Activated CD4-positive, alpha-beta memory T cell treated with anti-CD3 and anti-CD28 coated beads, Interleukin-2, amount 10 ng/mL, durations not matched to agents 7 days and 5 days (primary cell): Measurements from ENCODE around the gene ACVR1B. TPM values are rescaled to one million over a fixed set of nuclear protein-coding genes. Genes with fewer than 3 reads are reported as not detected.
A peak's percentile ranks its signal among the peaks of the same experiment; 100 is the strongest.
"Not testable (repeated sequence)": the region's sequence is repeated elsewhere in the genome, so short reads cannot be mapped to it uniquely, and the experiment has no call there.

ENCODE experiments used
- CTCF ChIA-PET: fragments of 350-600 bp; sonication (Branson Sonifier 250); formaldehyde crosslinking; loops from one replicate; lab custom pipeline; 2021; ENCODE audit warnings: antibody characterized with exemption, inconsistent platforms; lab: Charles Lee
- POLR2A ChIA-PET: fragments of 350-600 bp; sonication (Branson Sonifier 250); formaldehyde crosslinking; loops from one replicate; lab custom pipeline; 2021; ENCODE audit warnings: antibody characterized with exemption; lab: Charles Lee
- DNase-seq: peaks from one replicate; pipeline ENCODE4 v3.0.0-alpha.2; 2020
- H3K27ac Mint-ChIP-seq: one replicate; pipeline ENCODE4 v1.8.0; 2021; ENCODE audit warnings: mild to moderate bottlenecking, mixed read lengths
- H3K27me3 Mint-ChIP-seq: one replicate; pipeline ENCODE4 v1.8.0; 2021; ENCODE audit warnings: mixed read lengths
- H3K36me3 Mint-ChIP-seq: one replicate; pipeline ENCODE4 v1.8.0; 2021; ENCODE audit warnings: low read depth, mixed read lengths
- H3K4me1 Mint-ChIP-seq: one replicate; pipeline ENCODE4 v1.8.0; 2021; ENCODE audit warnings: mixed read lengths
- H3K4me3 Mint-ChIP-seq: one replicate; pipeline ENCODE4 v1.8.0; 2021; ENCODE audit warnings: mild to moderate bottlenecking, mixed read lengths
- H3K9me3 Mint-ChIP-seq: one replicate; pipeline ENCODE4 v1.8.0; 2021; ENCODE audit warnings: mixed read lengths
- total RNA-seq, 2 experiments: library from RNA; stranded (reverse); gene quantifications; one replicate each; pipeline ENCODE4 v1.2.3, GENCODE V29; 2021

ACVR1B gene
- total RNA-seq, 2 experiments from 2014 or later, result 4.5 to 5.2 TPM

DNA sequence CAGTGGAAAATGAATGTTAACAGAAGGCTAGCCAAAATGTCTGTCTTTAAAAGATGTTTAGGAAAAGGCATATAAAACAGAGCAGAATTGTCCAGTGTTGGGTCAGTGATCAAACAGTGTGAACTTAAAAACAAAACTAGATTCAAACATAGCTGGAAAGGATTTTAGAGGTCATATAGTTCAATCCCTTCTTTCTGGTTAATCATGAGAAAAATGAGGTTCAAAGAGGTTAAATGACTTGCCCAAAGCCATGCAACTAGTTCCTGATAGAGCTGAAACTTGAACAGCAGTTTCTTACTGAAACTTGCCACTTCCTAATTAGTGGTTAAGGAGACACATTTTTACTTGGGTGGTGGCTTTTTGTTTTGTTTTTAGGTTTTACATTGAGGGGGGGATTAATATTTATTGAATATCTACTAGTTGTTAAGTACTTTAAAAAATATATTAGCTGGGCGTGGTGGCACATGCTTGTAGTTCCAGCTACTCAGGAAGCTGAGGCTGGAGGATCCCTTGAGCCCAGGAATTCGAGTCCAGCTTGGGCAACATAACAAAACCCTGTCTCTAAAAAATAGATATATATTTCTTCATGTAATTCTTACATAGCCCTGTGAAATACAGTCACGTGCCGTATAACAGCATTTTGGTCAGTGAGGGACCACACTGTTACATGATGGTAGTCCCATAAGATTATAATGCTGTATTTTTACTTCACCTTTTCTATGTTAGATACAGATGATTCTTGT, 20.4 kb downstream of the ACVR1B start:
- DNase-seq, result no peak
- Mint-ChIP-seq H3K27ac (peak overlapping the region; percentile 80), H3K36me3 (peaks cover 17% of the 10 kb centered on the region), H3K27me3 (peaks cover 35% of the 10 kb centered on the region), H3K4me1 (peaks cover 72% of the 10 kb centered on the region), H3K4me3 (peak overlapping the region; percentile 53), H3K9me3 (no peaks in the 10 kb centered on the region)
- POLR2A ChIA-PET, result interaction anchor here (0.6 to 1.7 kb wide), 10 partner anchors 9 to 603 kb away, joined by 3 to 9 read pairs (median 4); partner anchors contain the start of gene ATG101
- CTCF ChIA-PET, result interaction anchor here (0.7 to 3.2 kb wide), 10 partner anchors 12 to 603 kb away, joined by 3 to 28 read pairs (median 6); no protein-coding TSS in a partner anchor

- DNase-seq, result no peak
- CTCF ChIA-PET, result interaction anchor here (0.6 to 3.2 kb wide), 8 partner anchors 8 to 1736 kb away, joined by 3 to 28 read pairs (median 6); no protein-coding TSS in a partner anchor
- H3K4me1 Mint-ChIP-seq, result peaks cover 74% of the 10 kb centered on the region
- H3K27ac Mint-ChIP-seq, result peak overlapping the region; percentile 48
- H3K36me3 Mint-ChIP-seq, result peaks cover 19% of the 10 kb centered on the region
- H3K9me3 Mint-ChIP-seq, result no peaks in the 10 kb centered on the region
- POLR2A ChIA-PET, result interaction anchor here (1.0 to 1.5 kb wide), 4 partner anchors 10 to 98 kb away, joined by 3 to 5 read pairs (median 4); partner anchors contain the start of gene ATG101
- H3K27me3 Mint-ChIP-seq, result peaks cover 35% of the 10 kb centered on the region
- H3K4me3 Mint-ChIP-seq, result peak overlapping the region; percentile 6
Measured at GRCh38 chr12:51972422-51972812, 20.9 kb downstream of the ACVR1B start.

DNA sequence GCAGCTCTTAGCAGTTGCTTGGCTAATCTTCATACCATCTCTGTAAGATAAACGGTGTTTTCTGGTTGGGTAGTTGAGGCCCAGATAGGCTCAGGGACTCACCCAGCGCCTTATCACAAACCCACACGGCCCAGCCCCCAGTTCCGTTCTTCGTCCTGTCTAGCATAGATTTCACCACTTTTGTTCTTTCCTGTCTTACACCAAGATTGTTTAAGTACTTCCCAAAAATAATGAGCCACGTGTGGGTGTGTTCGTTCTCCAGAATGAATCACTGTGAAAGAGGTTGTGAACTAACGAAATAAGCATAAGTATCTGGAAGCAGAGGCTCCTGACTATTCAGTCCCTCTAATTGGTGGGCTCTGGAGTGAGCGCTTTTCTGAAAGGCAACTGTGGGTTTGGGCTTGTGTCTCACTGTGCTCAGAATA, 21.4 kb downstream of the ACVR1B start:
- CTCF ChIA-PET, result interaction anchor here (0.6 to 3.2 kb wide), 4 partner anchors 8 to 1736 kb away, joined by 3 to 28 read pairs (median 4); no protein-coding TSS in a partner anchor
- H3K27me3 Mint-ChIP-seq, result peaks cover 35% of the 10 kb centered on the region
- peak overlapping the region; percentile 48 for H3K27ac Mint-ChIP-seq
- H3K9me3 Mint-ChIP-seq, result no peaks in the 10 kb centered on the region
- H3K4me3 Mint-ChIP-seq, result peak overlapping the region; percentile 6
- POLR2A ChIA-PET, result interaction anchor here (1.4 kb wide), 1 partner anchor 35 kb away, joined by 3 read pairs; no protein-coding TSS in a partner anchor
- DNase-seq, result peak; percentile 72
- H3K36me3 Mint-ChIP-seq, result peaks cover 19% of the 10 kb centered on the region
- H3K4me1 Mint-ChIP-seq, result peaks cover 74% of the 10 kb centered on the region

DNA sequence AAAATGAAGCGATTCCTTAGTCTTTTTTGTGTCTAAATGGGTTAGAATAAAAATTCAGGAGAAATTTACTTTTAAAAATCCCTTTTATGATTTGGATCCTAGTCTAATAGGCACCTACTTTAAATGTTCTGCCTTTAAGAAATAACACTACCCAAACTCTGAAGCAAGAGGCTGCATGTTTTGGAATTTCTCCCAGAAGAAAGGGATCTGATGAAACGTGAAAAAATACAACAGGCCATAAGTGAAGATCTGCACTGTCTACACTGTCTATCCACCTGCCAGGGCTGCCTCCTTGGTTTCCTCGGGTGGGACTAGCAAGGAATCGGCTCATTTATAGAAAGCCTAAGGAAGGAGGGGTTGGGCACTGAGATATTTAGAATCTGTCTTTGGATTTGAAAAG, 22.1 kb downstream of the ACVR1B start:
- Mint-ChIP-seq H3K9me3 (no peaks in the 10 kb centered on the region), H3K27ac (no peak overlapping the region), H3K27me3 (peaks cover 33% of the 10 kb centered on the region), H3K4me3 (no peak overlapping the region), H3K4me1 (peaks cover 74% of the 10 kb centered on the region), H3K36me3 (peaks cover 19% of the 10 kb centered on the region)
- ChIA-PET POLR2A (no interaction called here), CTCF (no interaction called here)
- DNase-seq, result no peak

- H3K4me1 Mint-ChIP-seq, result peaks cover 71% of the 10 kb centered on the region
- ChIA-PET CTCF (interaction anchor here (0.6 to 5.2 kb wide), 7 partner anchors 18 to 1160 kb away, joined by 3 to 33 read pairs (median 3); partner anchors contain the start of gene ANKRD33), POLR2A (interaction anchor here (1.1 to 1.2 kb wide), 2 partner anchors 10 to 89 kb away, joined by 3 to 4 read pairs; no protein-coding TSS in a partner anchor)
- H3K36me3 Mint-ChIP-seq, result peaks cover 19% of the 10 kb centered on the region
- DNase-seq, result peak; percentile 30
- no peaks in the 10 kb centered on the region for H3K9me3 Mint-ChIP-seq
- H3K27me3 Mint-ChIP-seq, result peaks cover 23% of the 10 kb centered on the region
- peak overlapping the region; percentile 7 for H3K27ac Mint-ChIP-seq
- peak overlapping the region; percentile 1 for H3K4me3 Mint-ChIP-seq
Measured at GRCh38 chr12:51974646-51975045, 23.1 kb downstream of the ACVR1B start.

- no peaks in the 10 kb centered on the region for H3K9me3 Mint-ChIP-seq
- POLR2A ChIA-PET, result interaction anchor here (1.1 to 1.2 kb wide), 2 partner anchors 9 to 89 kb away, joined by 3 to 4 read pairs; no protein-coding TSS in a partner anchor
- no peak overlapping the region for H3K4me3 Mint-ChIP-seq
- H3K4me1 Mint-ChIP-seq, result peaks cover 69% of the 10 kb centered on the region
- peaks cover 18% of the 10 kb centered on the region for H3K27me3 Mint-ChIP-seq
- CTCF ChIA-PET, result interaction anchor here (0.6 to 5.2 kb wide), 7 partner anchors 18 to 1161 kb away, joined by 3 to 33 read pairs (median 3); partner anchors contain the start of gene ANKRD33
- no peak for DNase-seq
- peaks cover 19% of the 10 kb centered on the region for H3K36me3 Mint-ChIP-seq
- no peak overlapping the region for H3K27ac Mint-ChIP-seq
Measured at GRCh38 chr12:51975196-51975595, 23.7 kb downstream of the ACVR1B start.

DNA sequence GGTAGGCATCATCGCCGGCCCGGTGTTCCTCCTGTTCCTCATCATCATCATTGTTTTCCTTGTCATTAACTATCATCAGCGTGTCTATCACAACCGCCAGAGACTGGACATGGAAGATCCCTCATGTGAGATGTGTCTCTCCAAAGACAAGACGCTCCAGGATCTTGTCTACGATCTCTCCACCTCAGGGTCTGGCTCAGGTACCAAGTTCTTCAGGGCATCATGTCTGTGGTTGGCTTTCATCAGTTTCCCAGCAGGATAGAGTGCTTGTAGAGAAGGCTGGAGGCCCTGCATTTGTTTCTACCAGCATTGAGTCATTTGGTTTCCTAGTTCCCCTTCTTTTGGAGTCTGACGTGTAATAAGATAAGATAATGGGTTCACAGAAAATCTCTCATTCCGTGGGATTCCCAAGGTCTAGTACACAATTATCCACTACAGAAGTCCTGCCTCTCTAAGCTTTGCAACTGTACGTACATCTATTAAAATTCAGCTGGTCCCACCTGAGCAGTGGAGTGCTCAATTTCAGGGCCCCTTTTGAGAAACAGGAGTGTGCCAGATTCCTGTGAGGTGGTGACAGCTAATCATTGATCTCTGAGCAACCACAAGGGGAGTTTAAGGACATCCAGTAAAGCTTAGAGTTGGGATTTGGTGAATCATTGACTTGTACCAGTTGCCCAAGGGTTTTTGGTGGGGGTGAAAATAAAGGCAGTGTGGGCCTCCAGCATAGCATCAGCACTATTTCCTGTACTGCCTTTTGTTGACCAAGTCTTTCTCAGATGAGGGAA, 25.1 kb downstream of the ACVR1B start:
- POLR2A ChIA-PET, result no interaction called here
- H3K27me3 Mint-ChIP-seq, result peaks cover 15% of the 10 kb centered on the region
- H3K4me1 Mint-ChIP-seq, result peaks cover 65% of the 10 kb centered on the region
- H3K36me3 Mint-ChIP-seq, result peaks cover 19% of the 10 kb centered on the region
- no peak for DNase-seq
- H3K27ac Mint-ChIP-seq, result no peak overlapping the region
- no peak overlapping the region for H3K4me3 Mint-ChIP-seq
- CTCF ChIA-PET, result interaction anchor here (1.2 to 5.2 kb wide), 8 partner anchors 17 to 142 kb away, joined by 3 to 33 read pairs (median 4); no protein-coding TSS in a partner anchor
- H3K9me3 Mint-ChIP-seq, result no peaks in the 10 kb centered on the region

DNA sequence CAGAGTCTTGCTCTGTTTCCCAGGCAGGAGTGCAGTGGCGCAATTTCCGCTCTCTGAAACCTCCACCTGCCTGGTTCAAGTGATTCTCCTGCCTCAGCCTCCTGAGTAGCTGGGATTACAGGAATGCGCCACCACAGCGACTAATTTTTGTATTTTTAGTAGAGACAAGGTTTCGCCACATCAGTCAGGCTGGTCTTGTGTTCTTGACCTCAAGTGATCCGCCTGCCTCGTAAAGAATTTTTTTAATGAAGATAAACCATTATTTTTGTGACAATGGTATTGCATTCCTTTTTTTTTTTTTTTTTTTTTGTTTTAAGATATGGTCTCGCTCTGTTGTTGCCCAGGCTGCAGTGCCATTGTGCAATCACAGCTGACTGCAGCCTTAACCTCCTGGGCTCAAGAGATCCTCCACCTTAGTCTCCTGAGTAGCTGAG, 25.8 kb downstream of the ACVR1B start:
- Mint-ChIP-seq H3K4me3 (no peak overlapping the region), H3K9me3 (no peaks in the 10 kb centered on the region), H3K27me3 (peaks cover 15% of the 10 kb centered on the region), H3K36me3 (peaks cover 19% of the 10 kb centered on the region), H3K27ac (no peak overlapping the region), H3K4me1 (peaks cover 58% of the 10 kb centered on the region)
- POLR2A ChIA-PET, result no interaction called here
- CTCF ChIA-PET, result interaction anchor here (0.7 to 5.2 kb wide), 10 partner anchors 16 to 307 kb away, joined by 3 to 33 read pairs (median 4); no protein-coding TSS in a partner anchor
- DNase-seq, result no peak

DNA sequence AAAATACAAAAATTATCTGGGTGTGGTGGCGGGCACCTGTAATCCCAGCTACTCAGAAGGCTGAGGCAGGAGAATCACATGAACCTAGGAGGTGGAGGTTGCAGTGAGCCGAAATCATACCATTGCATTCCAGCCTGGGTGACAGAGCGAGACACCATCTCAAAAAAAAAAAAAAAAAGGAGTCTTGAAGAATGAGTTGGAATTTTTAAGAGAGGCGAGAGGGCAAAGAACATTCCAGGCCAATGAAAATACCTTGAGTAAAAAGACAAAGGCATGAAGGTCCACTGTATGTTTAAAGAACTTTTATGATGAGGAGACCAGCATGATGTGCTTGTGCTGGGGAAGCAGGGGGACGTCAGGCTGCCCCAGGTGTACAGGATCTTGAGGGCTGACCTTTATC, 27.8 kb downstream of the ACVR1B start:
- POLR2A ChIA-PET, H3K9me3 Mint-ChIP-seq, H3K27me3 Mint-ChIP-seq, H3K4me3 Mint-ChIP-seq, DNase-seq, H3K27ac Mint-ChIP-seq: not testable (repeated sequence)
- peaks cover 38% of the 10 kb centered on the region for H3K4me1 Mint-ChIP-seq
- CTCF ChIA-PET, result interaction anchor here (0.7 to 5.2 kb wide), 2 partner anchors 8 to 45 kb away, joined by 3 to 33 read pairs; no protein-coding TSS in a partner anchor
- H3K36me3 Mint-ChIP-seq, result peaks cover 19% of the 10 kb centered on the region

GRCh38 chr12:51980051-51980808, 28.7 kb downstream of the ACVR1B start:
- peaks cover 29% of the 10 kb centered on the region for H3K4me1 Mint-ChIP-seq
- POLR2A ChIA-PET, result no interaction called here
- H3K27me3 Mint-ChIP-seq, result peaks cover 3% of the 10 kb centered on the region
- H3K4me3 Mint-ChIP-seq, result no peak overlapping the region
- H3K27ac Mint-ChIP-seq, result peak overlapping the region; percentile 51
- DNase-seq, result peak; percentile 75
- peaks cover 17% of the 10 kb centered on the region for H3K36me3 Mint-ChIP-seq
- H3K9me3 Mint-ChIP-seq, result no peaks in the 10 kb centered on the region
- CTCF ChIA-PET, result interaction anchor here (0.7 to 2.2 kb wide), 22 partner anchors 8 to 166 kb away, joined by 3 to 19 read pairs (median 4); partner anchors contain the start of genes ACVR1B and NR4A1

DNA sequence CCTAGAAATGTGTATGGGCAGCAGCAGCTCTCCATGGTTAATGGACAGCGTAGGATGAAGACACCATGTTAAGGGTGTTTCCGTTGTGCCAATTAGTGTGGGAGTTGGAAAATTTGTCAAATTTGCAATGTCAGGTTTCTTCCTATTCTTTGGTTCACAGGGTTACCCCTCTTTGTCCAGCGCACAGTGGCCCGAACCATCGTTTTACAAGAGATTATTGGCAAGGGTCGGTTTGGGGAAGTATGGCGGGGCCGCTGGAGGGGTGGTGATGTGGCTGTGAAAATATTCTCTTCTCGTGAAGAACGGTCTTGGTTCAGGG, 29.3 kb downstream of the ACVR1B start:
- CTCF ChIA-PET, result interaction anchor here (0.7 to 2.2 kb wide), 22 partner anchors 8 to 167 kb away, joined by 3 to 19 read pairs (median 4); partner anchors contain the start of genes ACVR1B and NR4A1
- peaks cover 24% of the 10 kb centered on the region for H3K4me1 Mint-ChIP-seq
- H3K4me3 Mint-ChIP-seq, result no peak overlapping the region

More for the DNA sequence above, 29.3 kb downstream of the ACVR1B start:
- no peak overlapping the region for H3K27ac Mint-ChIP-seq
- peaks cover 12% of the 10 kb centered on the region for H3K36me3 Mint-ChIP-seq
- no peaks in the 10 kb centered on the region for H3K9me3 Mint-ChIP-seq
- no peak for DNase-seq
- POLR2A ChIA-PET, result no interaction called here
- no peaks in the 10 kb centered on the region for H3K27me3 Mint-ChIP-seq
